HCT116 (cell line): ENCODE results near the gene MERTK.
"Not testable (repeated sequence)": the region's sequence is repeated elsewhere in the genome, so short reads cannot be mapped to it uniquely, and the experiment has no call there.

ENCODE experiments used
- CEBPB ChIP-seq: IDR thresholded peaks from 2 replicates; pipeline ENCODE4 v1.6.1; 2012; ENCODE audit warnings: low read depth
- EZH2 ChIP-seq: fragments of 200-600 bp; sonication (generic); IDR thresholded peaks from 2 replicates; pipeline ENCODE4 v1.6.1; 2017; ENCODE audit warnings: antibody characterized with exemption, mixed run types
- FOSL1 ChIP-seq: IDR thresholded peaks from 2 replicates; pipeline ENCODE4 v1.6.1; 2012; ENCODE audit warnings: low read depth
- JUND ChIP-seq: IDR thresholded peaks from 2 replicates; pipeline ENCODE4 v1.6.1; 2012
- POLR2AphosphoS5 ChIP-seq: IDR thresholded peaks from 2 replicates; pipeline ENCODE4 v1.6.1; 2011; ENCODE audit warnings: mild to moderate bottlenecking, low read depth, low read length, moderate library complexity
- SP1 ChIP-seq: IDR thresholded peaks from 2 replicates; pipeline ENCODE4 v1.6.1; 2012; ENCODE audit warnings: low read depth
- TCF7L2 ChIP-seq: IDR thresholded peaks from 2 replicates; pipeline ENCODE4 v1.7.0; 2011; ENCODE audit warnings: borderline replicate concordance, inconsistent platforms; ENCODE audit not compliant: insufficient read depth, insufficient read length; ENCODE audit errors: extremely low read depth
- TF ChIP-seq, protein P1 (sequence below), 3 experiments: fragments of 200-600 bp in 1 of 3; sonication (generic) in 1 of 3; IDR thresholded peaks in 2 of 3; conservative IDR thresholded peaks in 1 of 3; 2 replicates each; pipeline ENCODE4 v1.5.1; 2012 to 2017; ENCODE audit warnings: low read depth in 2 of 3, low read length in 2 of 3, antibody characterized with exemption in 1 of 3, borderline replicate concordance in 1 of 3, control low read depth in 1 of 3, mild to moderate bottlenecking in 1 of 3, mixed read lengths in 1 of 3, mixed run types in 1 of 3, moderate library complexity in 1 of 3; ENCODE audit not compliant: insufficient read depth in 1 of 3
- TF ChIP-seq, protein P2 (sequence below): IDR thresholded peaks from 2 replicates; pipeline ENCODE4 v1.6.1; 2012

DNA sequence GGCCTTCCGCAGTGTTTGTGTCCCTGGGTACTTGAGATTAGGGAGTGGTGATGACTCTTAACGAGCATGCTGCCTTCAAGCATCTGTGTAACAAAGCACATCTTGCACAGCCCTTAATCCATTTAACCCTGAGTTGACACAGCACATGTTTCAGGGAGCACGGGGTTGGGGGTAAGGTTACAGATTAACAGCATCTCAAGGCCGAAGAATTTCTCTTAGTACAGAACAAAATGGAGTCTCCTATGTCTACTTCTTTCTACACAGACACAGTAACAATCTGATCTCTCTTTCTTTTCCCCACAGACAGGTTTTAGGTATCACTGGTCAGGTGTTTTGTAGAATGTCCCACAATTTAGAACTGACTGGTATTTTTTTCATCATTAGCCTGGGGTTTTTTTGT is 65.1 kb downstream of the MERTK start:
- TF ChIP-seq SP1, EZH2, CEBPB, POLR2AphosphoS5, JUND, FOSL1, TCF7L2: not testable (repeated sequence)
- TF ChIP-seq, protein P1, sequence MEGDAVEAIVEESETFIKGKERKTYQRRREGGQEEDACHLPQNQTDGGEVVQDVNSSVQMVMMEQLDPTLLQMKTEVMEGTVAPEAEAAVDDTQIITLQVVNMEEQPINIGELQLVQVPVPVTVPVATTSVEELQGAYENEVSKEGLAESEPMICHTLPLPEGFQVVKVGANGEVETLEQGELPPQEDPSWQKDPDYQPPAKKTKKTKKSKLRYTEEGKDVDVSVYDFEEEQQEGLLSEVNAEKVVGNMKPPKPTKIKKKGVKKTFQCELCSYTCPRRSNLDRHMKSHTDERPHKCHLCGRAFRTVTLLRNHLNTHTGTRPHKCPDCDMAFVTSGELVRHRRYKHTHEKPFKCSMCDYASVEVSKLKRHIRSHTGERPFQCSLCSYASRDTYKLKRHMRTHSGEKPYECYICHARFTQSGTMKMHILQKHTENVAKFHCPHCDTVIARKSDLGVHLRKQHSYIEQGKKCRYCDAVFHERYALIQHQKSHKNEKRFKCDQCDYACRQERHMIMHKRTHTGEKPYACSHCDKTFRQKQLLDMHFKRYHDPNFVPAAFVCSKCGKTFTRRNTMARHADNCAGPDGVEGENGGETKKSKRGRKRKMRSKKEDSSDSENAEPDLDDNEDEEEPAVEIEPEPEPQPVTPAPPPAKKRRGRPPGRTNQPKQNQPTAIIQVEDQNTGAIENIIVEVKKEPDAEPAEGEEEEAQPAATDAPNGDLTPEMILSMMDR (IDR thresholded peaks at IDR 0.05 in 2 of 3, conservative IDR thresholded peaks at IDR 0.05 in 1 of 3; ENCODE audit: borderline replicate concordance in 1 of 3, insufficient read depth in 1 of 3, low read depth in 2 of 3, low read length in 2 of 3), result not testable (repeated sequence)
- TF ChIP-seq, protein P2, sequence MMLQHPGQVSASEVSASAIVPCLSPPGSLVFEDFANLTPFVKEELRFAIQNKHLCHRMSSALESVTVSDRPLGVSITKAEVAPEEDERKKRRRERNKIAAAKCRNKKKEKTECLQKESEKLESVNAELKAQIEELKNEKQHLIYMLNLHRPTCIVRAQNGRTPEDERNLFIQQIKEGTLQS, result not testable (repeated sequence)
